T47D (cell line): ENCODE measurements around the gene MGAT4A.

ENCODE experiments used
- DNase-seq, 2 experiments: peaks; one replicate each; pipeline versions ENCODE4 v3.0.0 to v3.0.0-alpha.2; 2011 to 2012; ENCODE audit warnings: low read depth in 1 of 2, low spot score in 1 of 2
- JUND ChIP-seq: IDR thresholded peaks from 2 replicates; pipeline ENCODE4 v1.6.1; 2012; ENCODE audit warnings: low read depth
- in situ Hi-C: cut with HindIII; loops from 2 replicates; pipeline ENCODE4 v1.10.0; 2016; ENCODE audit warnings: low sequenced_read_pairs, low pct_unique_long_range_greater_than_20kb

The MGAT4A gene

DNA sequence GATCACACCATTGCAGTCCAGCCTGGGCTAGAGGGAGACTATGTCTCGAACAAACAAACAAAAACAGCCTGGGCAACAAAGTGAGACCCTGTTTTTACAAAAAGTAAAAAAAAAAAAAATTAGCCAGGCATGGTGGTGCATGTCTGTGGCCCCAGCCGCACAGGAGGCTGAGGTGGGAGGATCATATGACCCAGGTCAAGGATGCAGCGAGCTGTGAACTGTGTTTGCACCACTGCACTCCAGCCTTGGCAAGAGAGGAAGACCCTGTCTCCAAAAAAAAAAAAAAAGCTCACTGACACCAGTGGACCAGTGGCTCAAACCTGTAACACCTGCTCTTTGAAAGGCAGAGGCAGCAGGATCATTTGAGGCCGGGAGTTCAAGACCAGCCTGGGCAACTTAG is 82.5 kb downstream of the MGAT4A start:
- in situ Hi-C loops, result no loop called here
- no peak for TF ChIP-seq JUND
- DNase-seq, result no peak

DNA sequence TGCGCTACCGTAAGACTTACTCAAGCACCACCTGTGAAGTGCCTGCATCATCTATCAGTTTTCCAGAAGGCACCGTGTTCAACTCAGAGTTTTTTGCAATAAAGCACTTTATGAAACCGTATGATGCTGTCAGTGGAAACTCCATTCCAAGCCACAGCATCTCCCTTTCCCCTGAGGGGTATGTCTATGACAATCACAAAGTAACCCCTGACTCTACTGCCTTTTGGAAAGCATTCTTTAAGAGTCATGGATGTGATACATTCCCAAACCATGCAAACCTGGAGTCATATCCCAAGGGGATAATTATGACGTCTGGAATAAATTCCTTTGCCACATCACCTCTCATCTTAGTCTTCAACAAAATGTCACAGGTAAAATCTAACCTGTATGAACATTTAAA is 83.3 kb downstream of the MGAT4A start:
- in situ Hi-C loops, result no loop called here
- no peak for DNase-seq
- TF ChIP-seq JUND, result no peak

DNA sequence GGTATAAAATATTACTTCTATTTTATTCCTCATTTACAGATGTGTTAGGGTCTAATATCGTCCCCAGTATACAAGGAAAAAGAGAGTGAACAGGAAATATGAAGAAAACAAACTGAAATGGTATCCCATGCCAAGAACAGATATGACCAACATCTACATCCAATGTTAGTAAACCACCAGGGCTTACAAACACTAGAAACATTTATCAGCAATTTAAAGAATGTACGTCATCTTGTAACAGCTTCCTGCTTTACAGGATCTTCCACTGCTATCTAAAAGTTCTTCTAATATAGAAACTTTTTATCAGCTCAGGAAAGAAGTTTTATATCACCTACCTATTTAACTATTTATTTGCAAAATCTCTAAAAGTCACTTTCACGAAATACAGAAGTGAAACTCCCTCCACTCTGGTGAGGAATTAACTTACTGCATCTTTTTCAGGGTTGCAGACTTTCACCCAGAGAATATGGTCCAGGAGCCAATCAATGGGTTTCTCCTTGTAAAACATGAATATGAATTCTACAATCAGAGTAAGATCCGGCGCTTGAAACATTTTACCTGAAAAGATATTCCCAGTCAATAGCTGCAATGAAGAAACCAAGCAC is 87.3 kb downstream of the MGAT4A start:
- in situ Hi-C loops, result no loop called here
- no peak for DNase-seq
- no peak for TF ChIP-seq JUND

DNA sequence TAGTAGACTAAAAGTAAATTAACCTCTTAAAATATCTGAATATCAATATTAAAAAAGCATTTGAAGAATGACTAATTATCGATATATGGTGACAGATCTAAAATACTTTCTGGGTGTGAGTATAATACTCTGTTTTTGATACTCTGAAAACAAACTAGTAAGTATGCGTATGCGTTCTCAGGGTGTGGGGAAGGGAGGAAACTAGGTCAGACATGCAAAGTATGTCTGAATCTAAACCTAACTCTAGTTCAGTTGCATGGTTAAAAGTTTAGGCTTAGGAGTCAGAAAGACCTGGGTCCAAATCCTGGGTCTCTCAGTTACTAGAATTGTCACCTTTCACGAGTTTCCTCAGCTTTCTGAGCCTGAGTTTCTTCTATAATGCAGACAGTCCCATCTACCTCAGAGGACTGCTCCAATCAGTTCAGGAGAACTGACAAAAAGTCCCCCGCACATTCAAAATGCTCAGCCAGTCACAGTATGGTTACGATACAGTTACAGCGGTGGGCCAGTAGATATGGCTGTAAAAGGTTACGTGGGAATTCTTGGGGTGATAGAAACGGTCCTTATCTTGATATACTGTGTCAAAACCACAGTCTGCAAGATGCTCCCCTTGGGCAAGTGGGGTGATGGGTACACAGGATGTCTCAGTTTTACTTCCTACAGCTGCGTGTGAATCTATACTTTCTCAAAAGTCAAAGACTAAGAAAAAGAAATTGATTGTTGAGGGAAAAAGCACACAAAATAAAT is 93.4 kb downstream of the MGAT4A start:
- DNase-seq, result no peak
- in situ Hi-C loops, result no loop called here
- TF ChIP-seq JUND, result no peak

DNA sequence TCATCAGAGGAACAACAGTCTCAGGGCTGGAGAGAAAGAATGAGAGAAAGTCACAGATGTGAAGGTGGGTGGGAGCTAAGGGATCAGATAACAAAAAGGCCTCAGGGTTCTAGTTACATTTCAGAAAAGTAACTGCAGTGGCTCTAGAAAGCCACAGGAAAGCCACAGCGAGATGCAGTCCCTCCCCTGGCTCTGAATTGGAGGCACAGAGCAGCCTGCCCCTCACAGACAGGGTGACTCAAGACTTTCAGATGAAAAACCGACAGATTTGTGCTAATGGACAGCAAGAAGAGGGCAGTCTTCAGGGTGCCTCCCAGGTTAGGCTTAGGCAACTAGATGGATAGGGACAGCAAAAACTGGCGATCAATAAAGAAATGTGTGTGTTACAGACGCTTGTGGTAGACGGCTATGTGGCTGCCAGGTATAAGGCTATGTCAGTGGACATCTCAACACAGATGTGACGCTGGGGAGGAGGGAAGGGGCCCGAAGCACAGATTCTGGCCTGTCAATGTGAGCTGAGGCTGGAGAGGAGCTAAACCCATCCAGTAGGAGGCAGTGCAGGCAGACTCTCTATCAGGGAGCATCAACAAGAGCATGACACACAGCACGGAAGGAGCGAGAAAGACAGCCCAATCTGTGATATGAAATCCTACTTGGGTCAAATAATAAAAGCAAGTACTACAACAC is 96.4 kb downstream of the MGAT4A start:
- DNase-seq, result no peak
- TF ChIP-seq JUND, result no peak
- in situ Hi-C loops, result no loop called here

DNA sequence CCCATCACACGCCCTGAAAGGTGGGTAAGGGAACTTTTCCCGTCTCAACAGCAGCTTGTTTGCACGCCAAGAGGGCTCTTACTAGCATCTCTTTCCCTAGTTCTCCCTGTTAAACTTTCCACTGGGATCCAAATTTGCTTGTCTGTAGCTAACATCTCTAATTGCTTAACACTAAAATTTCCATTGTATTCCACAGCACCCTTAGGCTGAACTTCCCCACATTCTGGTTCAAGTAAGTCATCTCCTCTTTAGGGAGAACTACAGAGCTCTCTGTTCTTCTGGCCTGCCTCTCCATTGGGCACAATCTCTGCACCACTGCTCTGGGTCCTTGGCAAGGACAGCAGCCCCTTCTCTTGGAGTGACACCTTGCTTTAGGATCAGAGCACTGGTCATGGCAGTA is 98.6 kb downstream of the MGAT4A start:
- in situ Hi-C loops, result no loop called here
- TF ChIP-seq JUND, result no peak
- no peak for DNase-seq

DNA sequence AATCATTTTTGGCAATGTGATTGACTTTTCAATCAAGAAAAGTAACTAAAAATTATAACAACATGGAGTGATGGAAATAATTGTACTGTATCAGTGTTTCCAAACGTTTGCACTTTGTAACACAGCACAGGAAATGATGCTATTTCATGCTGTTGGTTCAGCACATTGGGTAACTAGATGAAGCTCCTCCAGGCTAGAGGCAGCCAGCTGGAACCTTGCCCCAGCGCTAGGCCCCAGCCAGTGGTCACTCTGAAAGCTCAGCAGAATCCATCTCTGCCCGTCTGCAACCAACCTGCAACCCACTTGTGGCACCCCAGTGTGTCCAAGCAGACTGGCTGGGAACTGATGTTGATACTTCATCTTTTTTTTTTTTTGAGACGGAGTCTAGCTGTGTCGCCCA is 107.3 kb downstream of the MGAT4A start:
- TF ChIP-seq JUND, result no peak
- in situ Hi-C loops, result no loop called here
- DNase-seq, result no peak

DNA sequence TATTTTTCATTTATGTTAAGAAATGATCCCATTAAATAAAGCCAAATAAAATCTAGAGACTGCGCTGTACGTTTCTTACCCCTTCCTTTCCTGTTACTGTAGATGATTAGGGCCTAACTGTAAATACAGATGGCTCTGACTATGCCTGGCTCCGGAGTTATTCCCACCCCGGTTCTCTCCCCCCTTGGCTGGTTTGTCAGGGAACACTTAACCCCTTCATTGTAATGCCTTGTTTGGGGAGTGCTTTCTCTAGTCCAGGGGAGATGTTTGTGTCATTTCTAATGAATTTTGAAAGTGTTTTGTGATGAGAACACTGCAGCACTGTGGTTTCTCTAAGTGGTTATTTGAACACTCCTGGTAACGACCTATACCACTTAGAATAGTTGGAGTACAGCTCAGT is 113.8 kb downstream of the MGAT4A start:
- no peak for DNase-seq
- in situ Hi-C loops, result no loop called here

DNA sequence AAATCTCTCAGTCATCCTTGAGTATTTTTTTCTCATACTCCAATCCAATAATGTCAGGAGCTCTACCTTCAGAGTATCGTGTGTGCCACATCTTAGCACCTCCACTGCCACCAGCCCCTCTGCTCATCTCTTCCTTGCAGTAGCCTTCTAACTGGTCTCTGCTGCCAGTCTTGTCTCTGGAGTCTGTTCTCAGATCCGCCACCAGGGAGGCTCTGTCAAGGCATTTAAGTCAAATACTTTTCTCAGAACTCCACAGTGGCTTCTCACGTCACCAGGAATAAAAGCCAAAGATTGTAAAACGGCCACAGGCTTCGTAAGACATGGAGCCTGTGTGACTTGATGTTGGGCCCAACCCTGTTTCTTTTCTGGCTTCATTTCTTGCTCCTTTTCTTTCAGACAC is 115.5 kb downstream of the MGAT4A start:
- DNase-seq, result peak in 1 of 2 experiments; percentile 15
- no peak for TF ChIP-seq JUND
- in situ Hi-C loops, result no loop called here

More for the DNA sequence above, 113.8 kb downstream of the MGAT4A start:
- no peak for TF ChIP-seq JUND

DNA sequence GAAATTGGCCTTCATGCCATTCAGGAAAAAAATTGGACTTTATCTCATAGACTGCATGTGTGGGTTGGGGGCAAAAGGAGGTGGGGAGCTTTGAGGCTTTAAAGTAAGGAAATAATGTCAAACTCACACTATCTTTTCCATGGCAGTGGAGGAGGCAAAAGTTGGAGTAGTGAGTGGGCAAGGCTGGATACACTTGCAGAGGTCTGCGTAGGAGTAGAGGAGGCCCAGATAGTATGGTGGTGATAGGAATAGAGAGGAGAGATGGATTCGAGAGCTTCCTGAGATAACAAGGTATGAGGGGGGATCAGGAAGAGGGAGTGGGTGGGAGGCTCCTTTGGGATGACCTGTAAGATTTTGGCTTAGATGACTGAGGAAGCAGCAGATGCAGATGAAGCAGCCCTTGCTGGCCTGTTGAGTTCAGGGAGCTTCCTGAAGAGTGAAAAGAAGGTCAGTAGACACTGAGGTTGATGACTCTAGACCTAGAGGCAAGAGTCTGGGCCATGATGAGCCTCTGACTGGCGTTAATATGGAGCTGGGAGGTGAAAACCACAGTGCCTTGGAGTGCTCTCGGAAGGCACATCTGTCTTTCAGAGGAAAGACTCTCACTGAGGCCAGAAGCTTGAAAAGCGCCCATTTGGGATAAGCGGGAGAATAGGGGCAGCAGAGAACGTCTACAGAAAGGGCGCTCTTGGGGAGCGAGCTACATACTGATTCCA is 116.8 kb downstream of the MGAT4A start:
- in situ Hi-C loops, result no loop called here
- no peak for DNase-seq
- no peak for TF ChIP-seq JUND

DNA sequence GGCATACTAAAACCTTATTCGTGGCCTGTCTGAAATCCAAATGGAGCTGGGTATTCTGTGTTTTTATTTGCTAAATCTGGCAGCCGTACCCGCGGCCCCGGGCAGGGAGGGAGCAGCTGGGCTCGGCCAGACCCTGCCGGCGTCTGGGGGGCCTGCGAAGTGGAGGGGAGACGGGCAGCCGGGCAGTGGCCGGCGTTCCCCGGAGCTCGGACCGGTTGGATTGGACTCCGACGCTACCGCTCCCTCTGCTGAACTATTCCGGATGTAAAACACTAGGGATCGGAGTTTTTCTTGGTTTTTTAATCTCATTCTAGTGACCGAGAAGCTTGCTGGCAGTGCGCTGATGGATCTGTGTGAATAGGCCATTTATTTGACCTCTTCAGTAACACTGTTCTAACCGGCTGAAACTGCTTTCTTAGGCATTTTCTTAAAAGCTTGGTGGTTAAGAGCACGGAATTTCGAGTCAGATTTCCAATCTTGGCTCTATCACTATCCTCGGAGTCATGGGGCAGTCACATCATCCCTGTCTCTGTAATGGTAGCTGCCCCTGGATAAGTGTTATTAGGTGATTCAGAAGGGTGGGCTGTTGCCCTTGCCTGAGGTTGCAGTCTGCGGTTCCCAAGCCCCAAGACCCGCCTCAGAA is 121.8 kb downstream of the MGAT4A start:
- peak; percentile 9 to 25 for DNase-seq
- in situ Hi-C loops, result no loop called here

More for the DNA sequence above, 121.8 kb downstream of the MGAT4A start:
- TF ChIP-seq JUND, result no peak
